Caco-2 (cell line): ENCODE measurements around the gene ZNF880. TPM values are rescaled to one million over a fixed set of nuclear protein-coding genes. Genes with fewer than 3 reads are reported as not detected.
A peak's percentile ranks its signal among the peaks of the same experiment; 100 is the strongest.

Source experiments
- BruUV-seq: library from RNA; stranded (reverse); fragments of 400-500 nt; replicated peaks from 2 replicates; lab custom pipeline; 2021; lab: Mats Ljungman, UMichigan
- CTCF ChIA-PET: fragments of 300-600 bp; sonication (Branson Sonifier 250); formaldehyde crosslinking; loops from one replicate; lab custom pipeline; 2022; ENCODE audit warnings: antibody characterized with exemption; lab: Charles Lee
- POLR2A ChIA-PET: fragments of 300-600 bp; sonication (Branson Sonifier 250); formaldehyde crosslinking; loops from one replicate; lab custom pipeline; 2022; ENCODE audit warnings: antibody characterized with exemption; lab: Charles Lee
- DNase-seq, 2 experiments: peaks; one replicate each; pipeline versions ENCODE4 v3.0.0 to v3.0.0-alpha.2; 2020 to 2022
- H3K27me3 ChIP-seq: replicated peaks from 2 replicates; pipeline ENCODE4 v1.6.0; 2011; ENCODE audit warnings: low read length; ENCODE audit not compliant: control insufficient read depth, insufficient read depth
- H3K36me3 ChIP-seq: 2 replicates; pipeline ENCODE4 v1.5.1; 2011; ENCODE audit warnings: low read length; ENCODE audit not compliant: control insufficient read depth, insufficient read depth
- H3K4me1 ChIP-seq: fragments of 250-450 bp; sonication (Bioruptor Pico); 2 replicates; pipeline ENCODE4 v1.5.1; 2020; ENCODE audit warnings: mild to moderate bottlenecking
- H3K4me3 ChIP-seq: 2 replicates; pipeline ENCODE4 v1.5.1; 2011; ENCODE audit warnings: low read depth, mild to moderate bottlenecking, control low read depth, low read length
- H3K9me3 ChIP-seq: fragments of 250-450 bp; sonication (Bioruptor Pico); 2 replicates; pipeline ENCODE4 v1.5.1; 2020; ENCODE audit warnings: mild to moderate bottlenecking, moderate library complexity
- H3K27ac Mint-ChIP-seq: one replicate; pipeline ENCODE4 v1.8.0; 2022; ENCODE audit warnings: mixed read lengths; ENCODE audit not compliant: unreplicated experiment
- H3K27me3 Mint-ChIP-seq: one replicate; pipeline ENCODE4 v1.8.0; 2022; ENCODE audit warnings: mixed read lengths; ENCODE audit not compliant: insufficient read depth, unreplicated experiment
- H3K36me3 Mint-ChIP-seq: one replicate; pipeline ENCODE4 v1.8.0; 2022; ENCODE audit warnings: mild to moderate bottlenecking, mixed read lengths; ENCODE audit not compliant: insufficient read depth, unreplicated experiment
- H3K4me1 Mint-ChIP-seq: one replicate; pipeline ENCODE4 v1.8.0; 2022; ENCODE audit warnings: low read depth, mixed read lengths; ENCODE audit not compliant: unreplicated experiment
- H3K4me3 Mint-ChIP-seq: one replicate; pipeline ENCODE4 v1.8.0; 2022; ENCODE audit warnings: mild to moderate bottlenecking, moderate library complexity, mixed read lengths; ENCODE audit not compliant: unreplicated experiment
- H3K9me3 Mint-ChIP-seq: one replicate; pipeline ENCODE4 v1.8.0; 2022; ENCODE audit warnings: mixed read lengths; ENCODE audit not compliant: unreplicated experiment
- intact Hi-C: fragments of 100-400 bp; cut with micrococcal nuclease; formaldehyde crosslinking; loops from one replicate; pipeline ENCODE4 v1.10.0; 2022; ENCODE audit not compliant: unreplicated experiment
- total RNA-seq: library from RNA; stranded (reverse); gene quantifications from 2 replicates; pipeline ENCODE4 v1.2.3, GENCODE V29; 2022
- TF ChIP-seq, protein P1 (sequence below), 2 experiments: fragments of 200-600 bp in 1 of 2; IDR thresholded peaks; 1 replicate in 1 of 2; 2 replicates in 1 of 2; pipeline versions ENCODE4 v1.5.1 to v1.8.0; 2011 to 2022; ENCODE audit warnings: antibody characterized with exemption in 1 of 2, control low read depth in 1 of 2, inconsistent platforms in 1 of 2, low read depth in 1 of 2, low read length in 1 of 2, mild to moderate bottlenecking in 1 of 2, moderate library complexity in 1 of 2; ENCODE audit not compliant: insufficient read depth in 1 of 2, severe bottlenecking in 1 of 2, unreplicated experiment in 1 of 2

The ZNF880 gene
- total RNA-seq, 1 experiment from 2014 or later = 2.0 TPM

DNA sequence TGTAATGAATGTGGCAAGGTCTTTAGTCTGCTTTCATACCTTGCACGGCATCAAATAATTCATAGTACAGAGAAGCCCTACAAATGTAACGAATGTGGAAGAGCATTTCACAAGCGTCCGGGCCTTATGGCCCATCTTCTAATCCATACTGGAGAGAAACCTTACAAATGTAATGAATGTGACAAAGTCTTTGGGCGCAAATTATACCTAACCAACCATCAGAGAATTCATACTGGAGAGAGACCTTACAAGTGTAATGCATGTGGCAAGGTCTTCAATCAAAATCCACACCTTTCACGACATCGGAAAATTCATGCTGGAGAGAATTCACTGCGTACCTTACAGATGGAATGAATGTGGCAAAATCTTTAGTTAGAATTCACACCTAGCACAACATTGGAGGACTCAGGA, 3.3 kb upstream of the ZNF880 start:
- Histone ChIP-seq H3K27me3 (no peaks in the 10 kb centered on the region), H3K36me3 (no peaks in the 10 kb centered on the region), H3K4me3 (no peak overlapping the region), H3K9me3 (peaks cover 63% of the 10 kb centered on the region), H3K4me1 (no peaks in the 10 kb centered on the region)
- TF ChIP-seq, protein P1, sequence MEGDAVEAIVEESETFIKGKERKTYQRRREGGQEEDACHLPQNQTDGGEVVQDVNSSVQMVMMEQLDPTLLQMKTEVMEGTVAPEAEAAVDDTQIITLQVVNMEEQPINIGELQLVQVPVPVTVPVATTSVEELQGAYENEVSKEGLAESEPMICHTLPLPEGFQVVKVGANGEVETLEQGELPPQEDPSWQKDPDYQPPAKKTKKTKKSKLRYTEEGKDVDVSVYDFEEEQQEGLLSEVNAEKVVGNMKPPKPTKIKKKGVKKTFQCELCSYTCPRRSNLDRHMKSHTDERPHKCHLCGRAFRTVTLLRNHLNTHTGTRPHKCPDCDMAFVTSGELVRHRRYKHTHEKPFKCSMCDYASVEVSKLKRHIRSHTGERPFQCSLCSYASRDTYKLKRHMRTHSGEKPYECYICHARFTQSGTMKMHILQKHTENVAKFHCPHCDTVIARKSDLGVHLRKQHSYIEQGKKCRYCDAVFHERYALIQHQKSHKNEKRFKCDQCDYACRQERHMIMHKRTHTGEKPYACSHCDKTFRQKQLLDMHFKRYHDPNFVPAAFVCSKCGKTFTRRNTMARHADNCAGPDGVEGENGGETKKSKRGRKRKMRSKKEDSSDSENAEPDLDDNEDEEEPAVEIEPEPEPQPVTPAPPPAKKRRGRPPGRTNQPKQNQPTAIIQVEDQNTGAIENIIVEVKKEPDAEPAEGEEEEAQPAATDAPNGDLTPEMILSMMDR (IDR thresholded peaks at IDR 0.05; ENCODE audit: insufficient read depth in 1 of 2, low read depth in 1 of 2, low read length in 1 of 2, severe bottlenecking in 1 of 2, unreplicated experiment in 1 of 2) = no peak
- Mint-ChIP-seq H3K4me3 (no peak overlapping the region), H3K4me1 (no peaks in the 10 kb centered on the region), H3K36me3 (peaks cover 6% of the 10 kb centered on the region), H3K9me3 (peaks cover 34% of the 10 kb centered on the region), H3K27ac (no peak overlapping the region), H3K27me3 (no peaks in the 10 kb centered on the region)
- ChIA-PET CTCF (no interaction called here), POLR2A (no interaction called here)
- DNase-seq = no peak
- intact Hi-C loops = no loop called here
- BruUV-seq = no TSS peak

DNA sequence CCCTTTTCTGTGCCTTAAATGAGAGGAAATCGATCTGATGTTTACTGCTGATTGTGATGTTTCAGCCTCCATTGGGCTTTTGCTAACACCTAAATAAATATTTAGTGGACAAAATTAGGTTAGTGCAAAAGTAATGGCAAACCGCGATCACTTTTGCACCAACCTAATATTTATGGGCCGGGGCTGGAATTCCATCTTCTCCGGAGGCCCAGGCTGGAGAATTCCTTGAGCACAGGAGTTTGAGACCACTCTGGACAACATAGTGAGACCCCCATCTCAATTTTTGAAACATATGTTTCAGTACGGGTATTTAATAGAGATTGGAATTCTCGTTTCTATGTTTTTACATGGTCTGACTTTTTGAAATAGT, 603 bp downstream of the ZNF880 start:
- Mint-ChIP-seq H3K27me3 (no peaks in the 10 kb centered on the region), H3K9me3 (peaks cover 36% of the 10 kb centered on the region), H3K4me3 (peak overlapping the region; percentile 66), H3K36me3 (peaks cover 6% of the 10 kb centered on the region), H3K4me1 (no peaks in the 10 kb centered on the region), H3K27ac (peak overlapping the region; percentile 36)
- intact Hi-C loops = no loop called here
- CTCF ChIA-PET = no interaction called here
- TF ChIP-seq, protein P1 (IDR thresholded peaks at IDR 0.05; ENCODE audit: insufficient read depth in 1 of 2, low read depth in 1 of 2, low read length in 1 of 2, severe bottlenecking in 1 of 2, unreplicated experiment in 1 of 2) = no peak
- Histone ChIP-seq H3K4me1 (no peaks in the 10 kb centered on the region), H3K36me3 (no peaks in the 10 kb centered on the region), H3K27me3 (no peaks in the 10 kb centered on the region), H3K9me3 (peaks cover 39% of the 10 kb centered on the region), H3K4me3 (peak overlapping the region; percentile 35)
- POLR2A ChIA-PET = no interaction called here
- BruUV-seq = no TSS peak
- no peak for DNase-seq

DNA sequence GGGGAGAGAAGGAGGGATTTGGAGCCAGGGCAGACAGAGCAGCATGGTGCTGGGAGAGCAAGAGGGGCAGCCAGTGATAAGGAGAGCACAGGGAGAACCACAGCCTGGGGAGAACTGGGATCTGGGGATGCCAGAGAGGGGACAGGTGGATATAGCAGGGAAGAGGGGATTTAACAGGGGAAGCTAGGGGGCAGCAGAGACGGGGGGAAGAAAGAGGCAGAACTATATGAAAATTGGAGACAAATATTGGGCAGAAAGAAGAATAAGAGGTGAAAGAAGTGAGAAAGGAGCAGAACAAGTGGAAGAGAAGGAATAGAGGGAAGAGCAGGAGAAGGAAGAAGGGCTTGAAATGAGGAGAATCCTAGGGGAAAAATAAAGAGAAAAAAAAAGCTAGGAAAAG, 21.4 kb downstream of the ZNF880 start:
- Mint-ChIP-seq H3K9me3 (peaks cover 41% of the 10 kb centered on the region), H3K4me1 (no peaks in the 10 kb centered on the region)
- CTCF ChIA-PET = no interaction called here

More for the DNA sequence above, 21.4 kb downstream of the ZNF880 start:
- no peak for DNase-seq
- H3K9me3 ChIP-seq = peaks cover 36% of the 10 kb centered on the region
- no peak overlapping the region for H3K4me3 ChIP-seq
- peaks cover 5% of the 10 kb centered on the region for H3K36me3 Mint-ChIP-seq
- POLR2A ChIA-PET = no interaction called here
- intact Hi-C loops = no loop called here
- H3K36me3 ChIP-seq = no peaks in the 10 kb centered on the region
- H3K4me1 ChIP-seq = no peaks in the 10 kb centered on the region
- TF ChIP-seq, protein P1 (IDR thresholded peaks at IDR 0.05; ENCODE audit: insufficient read depth in 1 of 2, low read depth in 1 of 2, low read length in 1 of 2, severe bottlenecking in 1 of 2, unreplicated experiment in 1 of 2) = no peak
- H3K4me3 Mint-ChIP-seq = no peak overlapping the region
- H3K27me3 Mint-ChIP-seq = no peaks in the 10 kb centered on the region
- BruUV-seq = no TSS peak
- H3K27me3 ChIP-seq = no peaks in the 10 kb centered on the region
- H3K27ac Mint-ChIP-seq = no peak overlapping the region
